Epithelial cell of esophagus (primary cell): Measurements from ENCODE around the gene RASSF1.
A peak's percentile ranks its signal among the peaks of the same experiment; 100 is the strongest.

Experiments used
- DNase-seq: peaks from one replicate; pipeline ENCODE4 v3.0.0; 2010; ENCODE audit warnings: low read depth
- H3K4me3 ChIP-seq: 2 replicates; pipeline ENCODE4 v1.5.1; 2011; ENCODE audit warnings: mild to moderate bottlenecking, low read length, control low read depth
- CTCF ChIP-seq: IDR thresholded peaks from 2 replicates; pipeline ENCODE4 v1.5.1; 2011; ENCODE audit warnings: low read depth, mild to moderate bottlenecking, low read length, control low read depth, inconsistent platforms; ENCODE audit not compliant: insufficient read depth; ENCODE audit errors: missing control alignments

Gene RASSF1

GRCh38 chr3:50357481-50357880, 16.8 kb upstream of the RASSF1 start:
- no peak for TF ChIP-seq CTCF
- peak overlapping the region; percentile 77 for H3K4me3 ChIP-seq
- no peak for DNase-seq

GRCh38 chr3:50356553-50356952, 15.9 kb upstream of the RASSF1 start:
- no peak for TF ChIP-seq CTCF
- DNase-seq, result peak; percentile 44
- H3K4me3 ChIP-seq, result peak overlapping the region; percentile 77

- no peak for TF ChIP-seq CTCF
- no peak overlapping the region for H3K4me3 ChIP-seq
- DNase-seq, result no peak
These were observed 15.4 kb upstream of the RASSF1 start for GRCh38 chr3:50355829-50356552.

- no peak for DNase-seq
- H3K4me3 ChIP-seq, result no peak overlapping the region
- no peak for TF ChIP-seq CTCF
These were observed 14.2 kb upstream of the RASSF1 start for GRCh38 chr3:50354850-50355249.

GRCh38 chr3:50354186-50354764, 13.6 kb upstream of the RASSF1 start:
- DNase-seq, result no peak
- no peak overlapping the region for H3K4me3 ChIP-seq
- TF ChIP-seq CTCF, result no peak

- TF ChIP-seq CTCF, result no peak
These were observed 12.8 kb upstream of the RASSF1 start for GRCh38 chr3:50353245-50354004.

GRCh38 chr3:50352781-50353180, 12.1 kb upstream of the RASSF1 start:
- no peak overlapping the region for H3K4me3 ChIP-seq
- peak; percentile 41 for TF ChIP-seq CTCF
- DNase-seq, result peak; percentile 56

More at GRCh38 chr3:50353245-50354004, 12.8 kb upstream of the RASSF1 start:
- no peak for DNase-seq
- H3K4me3 ChIP-seq, result no peak overlapping the region
